NCI-H2196 treated with DMSO at 0.1 percent for 48 hours (cell line): ENCODE measurements around the gene HTT-AS.

Source experiments
- DNase-seq: peaks from one replicate; lab custom pipeline; 2025; ENCODE audit not compliant: unreplicated experiment; lab: John Stamatoyannopoulos, UW

HTT-AS gene

DNA sequence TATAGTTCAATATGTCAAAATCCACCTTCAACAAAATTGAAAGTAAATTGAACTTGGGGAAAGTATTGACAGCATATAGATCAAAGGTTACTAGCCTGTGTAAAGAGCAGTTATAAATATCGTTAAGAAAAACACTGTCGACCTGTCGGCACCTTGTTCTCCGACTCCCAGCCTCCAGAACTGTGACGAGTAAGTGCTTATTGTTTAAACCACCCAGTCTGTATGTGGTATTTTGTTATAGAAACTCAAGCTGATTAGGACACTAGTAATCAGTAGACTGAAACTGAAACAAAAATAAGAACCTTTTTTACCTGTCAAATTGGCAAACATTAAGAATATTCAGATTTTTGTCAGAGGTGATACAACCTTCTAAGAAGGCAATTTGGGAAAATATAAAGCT lies 17.1 kb upstream of the HTT-AS start:
- no peak for DNase-seq

DNA sequence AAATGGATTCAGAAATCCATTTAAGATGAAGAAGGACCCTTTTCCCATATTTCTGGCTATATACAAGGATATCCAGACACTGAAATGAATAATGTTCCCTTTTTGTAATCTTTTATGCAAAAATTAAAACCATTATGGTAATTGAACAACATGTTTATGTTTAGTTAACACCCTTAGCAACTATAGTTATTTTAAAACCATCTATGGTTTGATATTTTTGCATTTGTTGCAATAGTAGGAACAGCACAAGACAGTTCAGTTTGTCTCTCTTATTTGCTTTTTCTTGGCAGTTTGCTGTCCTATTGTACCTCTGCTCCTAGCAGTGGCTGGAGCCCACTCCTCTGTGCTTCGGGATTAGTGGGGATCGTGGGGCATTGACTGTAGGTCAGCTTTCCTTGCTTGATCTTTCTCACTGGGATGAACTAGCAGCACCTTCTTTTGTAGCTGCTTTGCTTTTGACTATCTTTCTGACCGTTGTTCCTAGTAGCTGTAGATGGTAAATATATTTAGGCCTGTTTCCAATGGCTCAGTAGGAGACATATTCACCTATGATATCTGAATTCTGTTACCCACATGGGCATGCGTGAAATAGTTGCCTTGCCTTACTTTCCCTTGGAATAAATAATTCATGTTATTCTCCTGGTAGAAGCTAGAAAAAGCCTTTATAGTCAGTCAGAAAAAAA lies 12.9 kb upstream of the HTT-AS start:
- no peak for DNase-seq

GRCh38 chr4:3085948-3086670 lies 11.8 kb upstream of the HTT-AS start:
- DNase-seq, result no peak

GRCh38 chr4:3083732-3084131 lies 9.4 kb upstream of the HTT-AS start:
- no peak for DNase-seq

- DNase-seq, result no peak
Measured at GRCh38 chr4:3082925-3083515, 8.7 kb upstream of the HTT-AS start.

GRCh38 chr4:3079694-3080123 lies 5.4 kb upstream of the HTT-AS start:
- DNase-seq, result no peak

GRCh38 chr4:3077796-3078195 lies 3.5 kb upstream of the HTT-AS start:
- DNase-seq, result no peak

DNA sequence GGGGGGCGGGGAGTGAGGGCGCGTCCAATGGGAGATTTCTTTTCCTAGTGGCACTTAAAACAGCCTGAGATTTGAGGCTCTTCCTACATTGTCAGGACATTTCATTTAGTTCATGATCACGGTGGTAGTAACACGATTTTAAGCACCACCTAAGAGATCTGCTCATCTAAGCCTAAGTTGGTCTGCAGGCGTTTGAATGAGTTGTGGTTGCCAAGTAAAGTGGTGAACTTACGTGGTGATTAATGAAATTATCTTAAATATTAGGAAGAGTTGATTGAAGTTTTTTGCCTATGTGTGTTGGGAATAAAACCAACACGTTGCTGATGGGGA lies 1.3 kb upstream of the HTT-AS start:
- no peak for DNase-seq

GRCh38 chr4:3074846-3075651 lies 711 bp upstream of the HTT-AS start:
- peak; percentile 24 for DNase-seq

GRCh38 chr4:3073158-3074077 lies 920 bp downstream of the HTT-AS start:
- no peak for DNase-seq

DNA sequence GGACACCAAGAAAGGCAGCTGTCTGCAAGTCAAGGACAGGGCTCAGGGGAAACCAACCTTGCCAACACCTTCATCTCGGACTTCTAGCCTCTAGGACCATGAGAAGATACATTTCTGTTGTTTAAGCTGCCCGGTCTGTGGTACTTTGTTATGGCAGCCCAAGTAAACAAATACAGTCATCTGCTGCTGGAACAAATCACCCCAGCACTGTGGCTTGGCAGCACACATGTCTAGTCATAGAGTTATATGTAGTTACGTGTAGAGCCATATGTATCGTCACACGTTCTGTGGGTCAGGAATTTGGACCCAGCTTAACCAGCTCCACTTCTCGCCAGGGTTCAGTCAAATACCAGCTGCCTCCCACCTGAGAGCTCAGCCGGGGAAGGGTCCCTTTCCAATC lies 2.5 kb downstream of the HTT-AS start:
- no peak for DNase-seq

GRCh38 chr4:3070709-3071500 lies 3.4 kb downstream of the HTT-AS start:
- no peak for DNase-seq

GRCh38 chr4:3069661-3070199 lies 4.6 kb downstream of the HTT-AS start:
- no peak for DNase-seq

DNA sequence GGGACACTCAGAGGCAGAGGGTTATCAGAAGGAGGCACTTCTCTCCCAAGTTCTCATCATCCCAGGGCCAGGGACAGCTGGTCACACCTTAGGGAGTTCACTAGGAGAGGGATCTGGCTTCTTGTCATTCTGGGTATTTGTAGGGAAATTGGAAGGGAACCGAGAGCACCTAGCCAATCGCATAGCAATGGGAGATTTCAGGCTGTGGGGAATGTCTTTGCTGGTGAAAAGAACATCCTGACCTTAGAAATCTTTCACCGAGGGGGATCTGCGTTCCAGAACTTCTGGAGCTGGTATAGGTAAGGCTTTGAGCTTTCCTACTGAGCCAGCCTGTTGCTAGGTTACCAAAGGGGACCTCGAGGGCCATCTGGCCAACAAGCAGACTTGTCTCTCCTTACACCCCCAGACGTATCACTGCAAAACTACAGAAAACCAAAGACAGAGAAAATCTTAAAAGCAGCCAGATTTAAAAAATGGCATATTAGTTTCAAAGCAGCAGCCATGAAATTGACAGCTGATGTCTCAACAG lies 6.8 kb downstream of the HTT-AS start:
- DNase-seq, result no peak

- DNase-seq, result no peak
Measured at GRCh38 chr4:3066836-3067400, 7.4 kb downstream of the HTT-AS start.

DNA sequence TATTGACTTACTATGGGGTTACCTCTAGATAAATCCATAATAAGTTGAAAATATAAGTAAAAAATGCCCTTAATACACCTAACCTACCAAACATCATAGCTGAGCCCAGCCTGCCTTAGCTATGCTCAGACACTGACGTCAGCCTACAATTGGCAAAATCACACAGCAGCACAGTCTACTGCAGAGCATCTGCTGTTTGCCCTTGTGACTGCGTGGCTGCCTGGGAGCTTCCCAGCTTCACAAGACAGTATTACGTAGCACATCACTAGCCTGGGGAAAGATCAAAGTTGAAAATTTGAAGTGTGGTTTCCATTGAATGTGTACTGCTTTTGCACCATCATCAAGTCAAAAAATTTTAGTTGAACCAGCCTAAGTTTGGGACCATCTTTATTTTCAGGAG lies 8.8 kb downstream of the HTT-AS start:
- DNase-seq, result no peak

GRCh38 chr4:3062471-3062870 lies 11.9 kb downstream of the HTT-AS start:
- no peak for DNase-seq

DNA sequence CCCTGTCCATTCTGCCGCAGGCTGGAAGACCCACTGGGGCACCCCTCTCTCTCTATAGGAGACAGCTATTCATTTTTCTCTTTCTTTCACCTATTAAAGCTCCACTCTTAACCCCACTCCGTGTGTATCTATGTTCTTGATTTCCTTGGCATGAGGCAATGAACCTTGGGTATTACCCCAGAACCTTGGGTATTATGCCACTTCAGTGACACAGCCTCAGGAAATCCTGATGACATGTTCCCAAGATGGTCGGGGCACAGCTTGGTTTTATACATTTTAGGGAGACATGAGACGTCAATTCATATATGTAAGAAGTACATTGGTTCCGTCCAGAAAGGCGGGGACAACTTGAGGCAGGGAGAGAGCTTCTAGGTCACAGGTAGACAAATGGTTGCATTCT lies 13.4 kb downstream of the HTT-AS start:
- no peak for DNase-seq

GRCh38 chr4:3059943-3060342 lies 14.4 kb downstream of the HTT-AS start:
- no peak for DNase-seq
